IMR-90 (cell line): Measurements from ENCODE around the gene TBL3. TPM values are rescaled to one million over a fixed set of nuclear protein-coding genes. Genes with fewer than 3 reads are reported as not detected.

Source experiments
- ATAC-seq: fragments of 200-7000 bp; cut with Tn5 transposase; 2 replicates; pipeline ENCODE4 v1.9.1; 2020; ENCODE audit warnings: low read depth, mild to moderate bottlenecking, moderate library complexity
- BruUV-seq: library from RNA; stranded (reverse); fragments of 400-500 nt; replicated peaks from 2 replicates; lab custom pipeline; 2021; lab: Mats Ljungman, UMichigan
- CTCF ChIA-PET: fragments of 300-600 bp; formaldehyde crosslinking; extraction: SDS; loops from one replicate; lab custom pipeline; 2021; ENCODE audit warnings: antibody characterized with exemption; lab: Yijun Ruan, JAX
- POLR2A ChIA-PET: fragments of 300-600 bp; sonication (Branson Sonifier 250); formaldehyde crosslinking; loops from one replicate; lab custom pipeline; 2022; ENCODE audit warnings: antibody characterized with exemption; ENCODE audit not compliant: unreplicated experiment; lab: Charles Lee
- DNase-seq: peaks from one replicate; pipeline ENCODE4 v3.0.0; 2013
- H2AFZ ChIP-seq: replicated peaks from 2 replicates; pipeline ENCODE3; 2013; ENCODE audit warnings: low read length, mild to moderate bottlenecking; ENCODE audit not compliant: poor library complexity
- H2AK5ac ChIP-seq: 2 replicates; pipeline ENCODE4 v1.6.1; 2013; ENCODE audit warnings: low read depth, low read length, inconsistent platforms
- H2AK9ac ChIP-seq: replicated peaks from 2 replicates; pipeline ENCODE3; 2013; ENCODE audit warnings: mild to moderate bottlenecking, low read depth, low read length, moderate library complexity; ENCODE audit not compliant: poor library complexity
- H2BK120ac ChIP-seq: 2 replicates; pipeline ENCODE4 v1.6.1; 2013; ENCODE audit warnings: low read depth, low read length, inconsistent platforms
- H2BK15ac ChIP-seq: 3 replicates; pipeline ENCODE4 v1.6.1; 2013; ENCODE audit warnings: low read depth, low read length, inconsistent platforms
- H2BK20ac ChIP-seq: 2 replicates; pipeline ENCODE4 v1.6.1; 2013; ENCODE audit warnings: low read depth, mild to moderate bottlenecking, inconsistent platforms, low read length, moderate library complexity
- H2BK5ac ChIP-seq: 2 replicates; pipeline ENCODE4 v1.6.1; 2013; ENCODE audit warnings: mild to moderate bottlenecking, low read depth, low read length, inconsistent platforms; ENCODE audit not compliant: poor library complexity, severe bottlenecking
- H3K14ac ChIP-seq: replicated peaks from 2 replicates; pipeline ENCODE4 v1.6.1; 2013; ENCODE audit warnings: low read depth, low read length, inconsistent platforms
- H3K18ac ChIP-seq: 2 replicates; pipeline ENCODE4 v1.6.1; 2013; ENCODE audit warnings: low read depth, low read length, control low read depth
- H3K23ac ChIP-seq: 2 replicates; pipeline ENCODE4 v1.6.1; 2013; ENCODE audit warnings: low read depth, low read length, inconsistent platforms
- H3K27ac ChIP-seq: 2 replicates; pipeline ENCODE4 v1.5.1; 2013; ENCODE audit warnings: mild to moderate bottlenecking, control low read depth, low read length; ENCODE audit not compliant: insufficient read depth
- H3K27me3 ChIP-seq: 2 replicates; pipeline ENCODE4 v1.6.1; 2013; ENCODE audit warnings: low read length; ENCODE audit not compliant: control insufficient read depth, insufficient read depth
- H3K36me3 ChIP-seq: 2 replicates; pipeline ENCODE4 v1.6.1; 2013; ENCODE audit warnings: low read length, mixed read lengths; ENCODE audit not compliant: control insufficient read depth, insufficient read depth
- H3K4ac ChIP-seq: 2 replicates; pipeline ENCODE4 v1.6.1; 2013; ENCODE audit warnings: low read depth, low read length, inconsistent platforms
- H3K4me1 ChIP-seq: 2 replicates; pipeline ENCODE4 v1.6.1; 2013; ENCODE audit warnings: low read length, mixed read lengths; ENCODE audit not compliant: control insufficient read depth, insufficient read depth
- H3K4me2 ChIP-seq: 2 replicates; pipeline ENCODE4 v1.6.1; 2013; ENCODE audit warnings: low read depth, mild to moderate bottlenecking, control low read depth, low read length, moderate library complexity
- H3K4me3 ChIP-seq: 2 replicates; pipeline ENCODE4 v1.5.1; 2013; ENCODE audit warnings: low read depth, mild to moderate bottlenecking, control low read depth, low read length, moderate library complexity; ENCODE audit not compliant: insufficient read depth
- H3K56ac ChIP-seq: 2 replicates; pipeline ENCODE4 v1.6.1; 2013; ENCODE audit warnings: low read length, inconsistent platforms; ENCODE audit not compliant: insufficient read depth; ENCODE audit errors: extremely low read depth
- H3K79me1 ChIP-seq, 2 experiments: 2 replicates each; pipeline ENCODE4 v1.6.1; 2013; ENCODE audit warnings: low read length in 2 of 2, inconsistent platforms in 1 of 2, low read depth in 1 of 2
- H3K9ac ChIP-seq: 2 replicates; pipeline ENCODE4 v1.6.1; 2013; ENCODE audit warnings: low read depth, low read length, control low read depth
- H3K9me1 ChIP-seq: 2 replicates; pipeline ENCODE4 v1.6.1; 2013; ENCODE audit warnings: low read length, inconsistent platforms; ENCODE audit not compliant: insufficient read depth
- H3K9me3 ChIP-seq: 2 replicates; pipeline ENCODE4 v1.6.1; 2013; ENCODE audit warnings: low read length; ENCODE audit not compliant: control insufficient read depth, insufficient read depth
- H4K20me1 ChIP-seq: 2 replicates; pipeline ENCODE4 v1.6.1; 2013; ENCODE audit warnings: low read length, inconsistent platforms; ENCODE audit not compliant: insufficient read depth
- H4K5ac ChIP-seq: 2 replicates; pipeline ENCODE4 v1.6.1; 2013; ENCODE audit warnings: mild to moderate bottlenecking, low read depth, low read length, control low read depth
- H4K8ac ChIP-seq, 2 experiments: 2 replicates each; pipeline ENCODE4 v1.6.1; 2013; ENCODE audit warnings: low read depth in 2 of 2, low read length in 2 of 2, control low read depth in 1 of 2, inconsistent platforms in 1 of 2
- H4K91ac ChIP-seq: 2 replicates; pipeline ENCODE4 v1.6.1; 2013; ENCODE audit warnings: low read depth, low read length, inconsistent platforms; ENCODE audit not compliant: insufficient read depth
- BHLHE40 ChIP-seq: fragments of 150-350 bp; IDR thresholded peaks from 2 replicates; pipeline ENCODE4 v1.6.1; 2016; ENCODE audit warnings: mild to moderate bottlenecking, low read depth, low read length
- CHD1 ChIP-seq: IDR thresholded peaks from 2 replicates; pipeline ENCODE4 v1.6.1; 2012; ENCODE audit warnings: low read depth, low read length, improper control_type of control experiment
- FOS ChIP-seq: fragments of 150-350 bp; IDR thresholded peaks from 2 replicates; pipeline ENCODE4 v1.6.1; 2016; ENCODE audit warnings: low read depth, low read length
- MAFK ChIP-seq: IDR thresholded peaks from 2 replicates; pipeline ENCODE4 v1.6.1; 2012; ENCODE audit warnings: low read depth, low read length, improper control_type of control experiment
- MAZ ChIP-seq: IDR thresholded peaks from 2 replicates; pipeline ENCODE4 v1.6.1; 2012; ENCODE audit warnings: low read depth, mild to moderate bottlenecking, low read length, improper control_type of control experiment, moderate library complexity, borderline replicate concordance
- MXI1 ChIP-seq: IDR thresholded peaks from 2 replicates; pipeline ENCODE4 v1.6.1; 2012; ENCODE audit warnings: low read depth, mild to moderate bottlenecking, low read length, moderate library complexity, borderline replicate concordance
- NFE2L2 ChIP-seq: fragments of 150-350 bp; IDR thresholded peaks from 2 replicates; pipeline ENCODE4 v1.6.1; 2016; ENCODE audit warnings: low read depth, mild to moderate bottlenecking, low read length
- POLR2A ChIP-seq: IDR thresholded peaks from 2 replicates; pipeline ENCODE4 v1.6.1; 2012; ENCODE audit warnings: mild to moderate bottlenecking, low read depth, low read length
- SMC3 ChIP-seq: fragments of 150-350 bp; IDR thresholded peaks from 2 replicates; pipeline ENCODE4 v1.6.1; 2016; ENCODE audit warnings: low read depth, mild to moderate bottlenecking, antibody characterized with exemption, low read length, moderate library complexity
- WGBS, 2 experiments: methylation state at CpG; one replicate each; pipeline versions ENCODE4 v1.1.5 to v1.1.7; 2013; ENCODE audit warnings: missing lambda C conversion rate in 2 of 2; ENCODE audit not compliant: insufficient read length in 1 of 2; ENCODE audit errors: extremely low coverage in 2 of 2; 5-methylcytosine and 5-hydroxymethylcytosine counted together
- dilution Hi-C: fragments of 300-500 bp; cut with HindIII; formaldehyde crosslinking; loops from one replicate; pipeline ENCODE4 v1.14.3; 2018; ENCODE audit warnings: low sequenced_read_pairs; ENCODE audit not compliant: unreplicated experiment
- in situ Hi-C: fragments of 300-500 bp; cut with MboI; formaldehyde crosslinking; loops from 3 replicates; pipeline ENCODE4 v1.14.3; 2019; ENCODE audit warnings: low sequenced_read_pairs, inconsistent platforms, mixed read lengths
- intact Hi-C: fragments of 100-400 bp; cut with micrococcal nuclease; formaldehyde crosslinking; loops from 2 replicates; pipeline ENCODE4 v1.10.0; 2022
- polyA plus RNA-seq, 3 experiments: library from polyadenylated mRNA; depleted of rRNA; stranded (reverse); fragments of >200 nt; gene quantifications; 2 replicates each; pipeline ENCODE4 v1.2.3, GENCODE V29; 2012; ENCODE audit warnings: low replicate concordance in 1 of 3
- total RNA-seq: library from RNA; depleted of rRNA; stranded (reverse); fragments of >200 nt; gene quantifications from 2 replicates; pipeline ENCODE4 v1.2.3, GENCODE V29; 2012
- TF ChIP-seq, protein P1 (sequence below): conservative IDR thresholded peaks from 2 replicates; pipeline ENCODE4 v1.5.1; 2012; ENCODE audit warnings: mild to moderate bottlenecking, low read depth, low read length, improper control_type of control experiment
- TF ChIP-seq, protein P2 (sequence below): fragments of 150-350 bp; IDR thresholded peaks from 2 replicates; pipeline ENCODE4 v1.6.1; 2017; ENCODE audit warnings: mild to moderate bottlenecking, antibody characterized with exemption, low read length, low read depth
- TF ChIP-seq, protein P3 (sequence below): fragments of 150-350 bp; IDR thresholded peaks from 2 replicates; pipeline ENCODE4 v1.6.1; 2016; ENCODE audit warnings: low read depth, mild to moderate bottlenecking, low read length, moderate library complexity, borderline replicate concordance

The TBL3 gene
- total and polyA plus RNA-seq, 2 of the 4 experiments (the other 2 are of a cell fraction) = 38.5 to 60.8 TPM

DNA sequence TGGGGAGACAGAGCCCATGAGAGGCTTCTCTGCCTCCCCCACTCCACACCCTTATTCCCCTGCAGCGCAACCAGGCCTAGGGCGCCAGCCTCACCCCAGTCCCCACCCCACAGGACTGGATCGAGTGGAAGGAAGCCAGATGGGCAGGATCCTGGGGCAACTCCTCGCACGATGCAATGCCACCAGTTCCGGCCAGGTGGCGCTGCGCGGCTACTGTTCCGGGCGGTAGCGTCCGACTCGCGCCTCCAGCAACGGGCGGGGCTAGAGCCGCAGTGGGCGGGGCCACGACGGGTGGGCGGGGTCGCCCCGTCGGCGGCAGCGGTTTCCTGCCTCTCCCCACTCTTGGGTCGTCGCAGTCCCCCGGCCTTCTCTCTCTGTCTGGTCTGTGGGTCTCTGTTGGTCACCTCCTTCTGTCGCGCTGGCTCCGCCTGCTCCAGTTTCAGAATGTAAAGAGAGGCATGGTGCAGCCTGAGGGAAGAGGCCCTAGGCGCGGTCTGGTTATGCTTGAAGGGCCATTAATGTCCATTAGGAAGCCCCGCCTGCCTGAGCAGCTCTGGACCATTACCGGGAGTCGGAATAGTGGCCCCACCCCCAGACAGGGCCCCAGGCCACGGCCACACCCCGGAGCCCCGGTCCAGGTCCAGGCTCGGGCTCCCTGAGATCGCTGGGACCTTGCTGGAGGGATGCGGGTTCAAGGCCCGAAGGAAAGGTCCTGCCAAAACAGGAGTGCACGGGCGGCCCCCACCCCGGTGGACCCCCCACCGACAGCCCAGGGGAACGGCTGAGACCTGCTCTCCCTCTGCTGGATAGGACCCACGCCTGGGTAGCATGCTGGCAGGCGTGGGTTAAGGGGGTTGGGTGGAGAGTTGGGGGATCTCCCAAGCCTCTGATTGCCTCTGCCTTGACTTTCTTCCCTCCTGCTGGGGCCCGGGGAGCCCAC, 51.5 kb downstream of the TBL3 start:
- no peaks in the 10 kb centered on the region for H3K9me3 ChIP-seq
- peak overlapping the region; percentile 68; the same call in 1 of the 2 replicates for H3K23ac ChIP-seq
- intact Hi-C loops (loop anchor here (1.0 kb wide), 4 partner anchors 16 to 117 kb away; partner anchors contain the start of genes NTHL1 and TSC2), in situ Hi-C loops (loop anchor here (5.0 kb wide), 1 partner anchor 119 kb away; no protein-coding TSS in a partner anchor), dilution Hi-C loops (no loop called here)
- H2AK5ac ChIP-seq = peak overlapping the region; percentile 57
- H4K8ac ChIP-seq = peak overlapping the region; percentile 89 to 96
- ChIA-PET POLR2A (interaction anchor here (0.6 to 0.9 kb wide), 2 partner anchors 16 to 132 kb away, joined by 4 read pairs; partner anchors contain the start of gene TRAF7), CTCF (interaction anchor here (0.6 to 1.4 kb wide), 5 partner anchors 14 to 182 kb away, joined by 3 to 10 read pairs (median 3); partner anchors contain the start of gene NTHL1)
- H3K36me3 ChIP-seq = peaks cover 1% of the 10 kb centered on the region; the same call in 1 of the 2 replicates
- peaks cover 8% of the 10 kb centered on the region for H3K9me1 ChIP-seq
- H4K20me1 ChIP-seq = peaks cover 11% of the 10 kb centered on the region
- H3K14ac ChIP-seq = peak overlapping the region; percentile 90
- peak overlapping the region; percentile 80; the same call in 2 of the 3 replicates for H2BK15ac ChIP-seq
- peak overlapping the region; percentile 95 for H3K4ac ChIP-seq
- peak overlapping the region; percentile 58; the same call in 1 of the 2 replicates for H3K9ac ChIP-seq
- peak overlapping the region; percentile 76 for H2BK5ac ChIP-seq
- peak overlapping the region; percentile 96 for H2AFZ ChIP-seq
- H2BK20ac ChIP-seq = peak overlapping the region; percentile 53; the same call in 1 of the 2 replicates
- H3K56ac ChIP-seq = no peak overlapping the region
- H2BK120ac ChIP-seq = peak overlapping the region; percentile 82
- peak; percentile 79 for DNase-seq
- ATAC-seq = peak; percentile 84
- peak overlapping the region; percentile 33 for H3K4me3 ChIP-seq
- peak overlapping the region; percentile 76 for H4K5ac ChIP-seq
- H3K27me3 ChIP-seq = peaks cover 18% of the 10 kb centered on the region; the same call in 1 of the 2 replicates
- H3K18ac ChIP-seq = peak overlapping the region; percentile 71
- peak overlapping the region; percentile 76 for H3K27ac ChIP-seq
- BruUV-seq = no TSS peak
- 15% methylated on average over 30 of the region's 53 CpGs; no CpG with 5 or more reads in 1 of the 2 experiments for WGBS, 2 experiments
- H2AK9ac ChIP-seq = peak overlapping the region; percentile 82
- peaks cover 6 to 19% of the 10 kb centered on the region in 2 experiments for H3K79me1 ChIP-seq
- H3K4me1 ChIP-seq = peaks cover 15% of the 10 kb centered on the region
- H4K91ac ChIP-seq = peak overlapping the region; percentile 96
- peak overlapping the region; percentile 80 for H3K4me2 ChIP-seq
- TF ChIP-seq POLR2A (no peak), NFE2L2 (no peak), CHD1 (no peak), MXI1 (peak; percentile 52; the same call in 1 of the 2 replicates), MAZ (peak; percentile 97), SMC3 (peak; percentile 93), FOS (no peak), MAFK (no peak), BHLHE40 (no peak)
- TF ChIP-seq, protein P1, sequence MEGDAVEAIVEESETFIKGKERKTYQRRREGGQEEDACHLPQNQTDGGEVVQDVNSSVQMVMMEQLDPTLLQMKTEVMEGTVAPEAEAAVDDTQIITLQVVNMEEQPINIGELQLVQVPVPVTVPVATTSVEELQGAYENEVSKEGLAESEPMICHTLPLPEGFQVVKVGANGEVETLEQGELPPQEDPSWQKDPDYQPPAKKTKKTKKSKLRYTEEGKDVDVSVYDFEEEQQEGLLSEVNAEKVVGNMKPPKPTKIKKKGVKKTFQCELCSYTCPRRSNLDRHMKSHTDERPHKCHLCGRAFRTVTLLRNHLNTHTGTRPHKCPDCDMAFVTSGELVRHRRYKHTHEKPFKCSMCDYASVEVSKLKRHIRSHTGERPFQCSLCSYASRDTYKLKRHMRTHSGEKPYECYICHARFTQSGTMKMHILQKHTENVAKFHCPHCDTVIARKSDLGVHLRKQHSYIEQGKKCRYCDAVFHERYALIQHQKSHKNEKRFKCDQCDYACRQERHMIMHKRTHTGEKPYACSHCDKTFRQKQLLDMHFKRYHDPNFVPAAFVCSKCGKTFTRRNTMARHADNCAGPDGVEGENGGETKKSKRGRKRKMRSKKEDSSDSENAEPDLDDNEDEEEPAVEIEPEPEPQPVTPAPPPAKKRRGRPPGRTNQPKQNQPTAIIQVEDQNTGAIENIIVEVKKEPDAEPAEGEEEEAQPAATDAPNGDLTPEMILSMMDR = peak; percentile 98
- TF ChIP-seq, protein P2, sequence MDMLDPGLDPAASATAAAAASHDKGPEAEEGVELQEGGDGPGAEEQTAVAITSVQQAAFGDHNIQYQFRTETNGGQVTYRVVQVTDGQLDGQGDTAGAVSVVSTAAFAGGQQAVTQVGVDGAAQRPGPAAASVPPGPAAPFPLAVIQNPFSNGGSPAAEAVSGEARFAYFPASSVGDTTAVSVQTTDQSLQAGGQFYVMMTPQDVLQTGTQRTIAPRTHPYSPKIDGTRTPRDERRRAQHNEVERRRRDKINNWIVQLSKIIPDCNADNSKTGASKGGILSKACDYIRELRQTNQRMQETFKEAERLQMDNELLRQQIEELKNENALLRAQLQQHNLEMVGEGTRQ = no peak
- TF ChIP-seq, protein P3, sequence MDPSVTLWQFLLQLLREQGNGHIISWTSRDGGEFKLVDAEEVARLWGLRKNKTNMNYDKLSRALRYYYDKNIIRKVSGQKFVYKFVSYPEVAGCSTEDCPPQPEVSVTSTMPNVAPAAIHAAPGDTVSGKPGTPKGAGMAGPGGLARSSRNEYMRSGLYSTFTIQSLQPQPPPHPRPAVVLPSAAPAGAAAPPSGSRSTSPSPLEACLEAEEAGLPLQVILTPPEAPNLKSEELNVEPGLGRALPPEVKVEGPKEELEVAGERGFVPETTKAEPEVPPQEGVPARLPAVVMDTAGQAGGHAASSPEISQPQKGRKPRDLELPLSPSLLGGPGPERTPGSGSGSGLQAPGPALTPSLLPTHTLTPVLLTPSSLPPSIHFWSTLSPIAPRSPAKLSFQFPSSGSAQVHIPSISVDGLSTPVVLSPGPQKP = no peak
